ENCODE measurements around the gene VPS50.
A peak's percentile ranks its signal among the peaks of the same experiment; 100 is the strongest.
"Not testable (repeated sequence)": the region's sequence is repeated elsewhere in the genome, so short reads cannot be mapped to it uniquely, and the experiment has no call there.

Gene VPS50

DNA sequence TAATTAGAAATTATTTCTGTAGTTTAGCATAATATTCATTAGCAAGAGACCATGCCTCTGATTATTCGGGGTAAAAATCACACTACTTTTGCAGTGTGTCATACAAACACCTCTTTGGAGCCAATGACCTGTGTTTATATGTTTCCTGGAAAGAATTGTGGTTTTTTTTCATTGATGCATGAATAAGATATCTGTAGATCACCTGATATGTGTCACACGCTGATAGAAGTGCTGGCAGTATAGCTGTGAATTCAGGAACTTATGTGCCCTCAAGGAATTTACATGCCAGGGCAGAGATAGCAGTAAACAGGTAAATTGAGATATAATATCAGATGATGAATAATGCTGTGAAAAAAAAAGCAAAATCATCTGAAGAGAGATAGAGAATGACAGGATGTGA, 118.2 kb downstream of the VPS50 start:
- DNase-seq = no peak

DNA sequence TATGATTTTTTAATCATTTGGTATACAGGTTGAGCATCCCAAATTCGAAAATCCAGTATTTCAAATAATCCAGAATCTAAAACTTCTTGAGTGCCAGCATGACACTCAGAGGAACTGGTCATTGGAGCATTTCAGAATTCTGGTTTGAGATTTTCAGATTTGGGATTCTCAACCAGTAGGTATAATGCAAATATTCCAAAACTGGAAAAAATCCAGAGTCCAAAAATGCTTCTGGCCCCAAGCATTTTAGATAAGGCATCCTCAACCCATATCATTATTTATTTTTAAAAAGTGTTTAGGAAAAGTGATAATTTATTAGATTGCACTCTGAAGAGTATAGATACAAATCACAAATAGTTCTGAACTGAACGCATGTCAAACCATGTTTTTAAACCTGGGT, 120.7 kb downstream of the VPS50 start:
- no peak for DNase-seq

DNA sequence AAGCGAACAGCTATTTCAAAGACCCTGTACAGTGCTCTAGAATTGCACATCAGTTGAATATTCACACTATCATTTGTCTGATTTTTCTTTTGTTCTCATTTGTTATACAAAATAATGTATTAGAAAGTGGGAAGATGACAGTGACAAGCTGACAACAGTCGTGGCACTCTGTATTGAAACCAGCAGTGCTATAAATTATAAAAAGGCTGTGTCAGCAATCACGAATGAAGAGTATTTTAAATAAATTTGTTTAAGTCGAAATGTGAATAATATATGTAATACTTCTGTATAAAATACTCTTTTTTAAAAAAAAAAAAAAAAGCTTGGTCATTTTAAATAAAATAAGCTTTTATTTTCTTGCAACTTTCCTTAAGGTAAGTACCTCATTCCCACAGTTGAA, 122.6 kb downstream of the VPS50 start:
- DNase-seq = no peak

DNA sequence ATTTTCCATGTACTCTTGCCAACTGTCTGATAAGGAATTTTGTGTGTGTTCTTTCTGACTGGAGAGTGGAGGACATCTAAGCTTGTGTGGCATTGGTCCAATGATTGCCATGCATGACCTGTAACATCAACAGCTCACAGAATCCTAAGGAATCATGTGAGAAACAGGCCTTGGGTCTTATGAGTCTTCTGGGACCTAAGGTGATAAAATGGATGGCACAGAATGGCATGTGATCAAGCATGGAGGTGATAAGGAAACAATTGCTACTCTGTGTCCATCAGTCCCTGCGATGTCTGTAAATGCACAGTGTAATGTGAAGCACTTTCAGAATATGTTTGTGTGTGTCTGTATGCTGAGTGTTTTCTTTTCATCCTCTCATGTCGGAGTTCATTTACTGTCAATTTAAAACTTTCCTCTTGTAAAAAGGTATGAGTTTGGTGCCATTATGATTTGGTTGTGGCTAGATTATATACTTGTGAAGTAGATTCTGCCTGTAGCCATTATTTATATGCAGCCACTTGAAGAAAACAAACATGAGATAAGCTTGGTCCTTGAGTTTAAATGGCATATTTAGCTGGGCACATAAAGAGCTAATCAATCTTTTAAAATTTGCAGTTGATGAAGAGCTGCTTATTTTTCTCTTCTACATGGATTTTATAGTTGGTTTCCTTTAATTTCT, 127.5 kb downstream of the VPS50 start:
- peak; percentile 66 for DNase-seq

DNA sequence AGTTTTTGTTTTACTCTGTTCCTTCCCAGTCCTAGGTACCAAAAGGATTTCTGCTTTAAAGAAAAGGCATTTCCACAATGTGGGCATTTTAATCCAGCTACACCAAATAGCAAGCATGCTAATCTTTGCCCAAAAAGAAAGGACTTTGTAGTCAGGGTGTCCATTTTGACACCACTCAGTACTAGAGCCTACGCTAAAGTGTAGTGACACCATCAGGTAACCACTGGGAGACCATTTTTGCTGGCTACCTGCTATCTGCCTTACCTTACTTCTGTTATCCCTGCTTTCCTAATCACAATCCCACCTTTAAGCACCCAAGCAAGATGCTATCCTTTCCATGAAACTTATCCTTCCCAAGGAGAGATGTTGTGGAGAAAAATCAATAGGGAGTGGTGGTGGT, 129.7 kb downstream of the VPS50 start:
- no peak for DNase-seq

DNA sequence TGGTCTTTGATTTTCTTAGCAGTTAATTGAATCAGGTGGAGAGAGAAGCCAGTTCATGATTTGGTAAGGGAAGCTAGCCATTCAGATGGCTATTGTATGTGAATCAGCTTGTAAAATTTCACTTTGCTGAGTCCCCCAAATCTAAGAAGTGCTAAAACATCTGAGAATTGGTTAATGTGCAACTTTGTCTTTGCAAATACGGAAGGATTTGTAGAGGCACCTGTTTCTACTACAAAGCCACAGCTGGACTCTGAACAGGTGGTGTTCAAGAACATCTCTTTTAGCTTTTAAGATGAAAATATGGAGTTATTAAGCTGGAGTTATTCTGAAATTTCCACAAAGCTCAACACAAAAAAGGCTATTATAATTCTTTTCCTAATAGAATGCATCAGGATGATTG, 132.6 kb downstream of the VPS50 start:
- DNase-seq = no peak

DNA sequence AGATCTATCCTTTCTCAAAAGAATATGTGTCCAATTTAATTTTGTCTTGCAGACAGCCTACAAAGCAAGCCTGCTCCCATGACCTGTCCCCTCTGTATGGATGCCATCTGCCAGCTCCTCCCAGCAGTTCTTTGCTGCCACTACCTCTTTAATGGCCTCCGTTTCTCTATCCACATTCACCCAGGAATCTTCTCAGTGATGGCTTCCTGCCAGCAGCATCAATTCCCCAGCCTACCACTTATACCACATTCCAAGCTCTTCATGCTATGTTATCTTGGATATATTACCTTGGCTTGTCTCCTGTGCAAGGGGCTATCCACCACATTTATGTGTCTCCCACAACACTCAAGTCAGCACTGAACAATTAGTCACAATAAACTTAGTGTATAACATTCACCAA, 133.2 kb downstream of the VPS50 start:
- DNase-seq = no peak

DNA sequence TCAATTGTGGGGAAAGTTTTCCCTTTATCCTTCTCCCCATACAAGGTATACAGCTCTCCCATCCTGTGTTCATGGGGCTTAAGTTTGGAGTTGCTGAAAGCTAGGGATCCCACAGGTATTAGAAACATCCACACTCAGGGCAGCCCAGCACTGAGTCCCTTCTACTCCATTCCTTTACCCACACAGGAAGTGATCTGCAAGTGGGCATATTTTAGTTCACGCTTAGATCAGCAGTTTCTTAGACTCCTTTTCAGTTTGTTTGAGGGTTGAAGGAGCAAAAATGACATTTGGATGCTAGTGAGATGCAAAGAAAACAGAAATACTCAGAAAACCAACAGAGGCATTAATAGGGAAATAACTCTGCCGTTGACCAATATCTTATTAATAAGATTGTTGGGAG, 134.7 kb downstream of the VPS50 start:
- no peak for DNase-seq

DNA sequence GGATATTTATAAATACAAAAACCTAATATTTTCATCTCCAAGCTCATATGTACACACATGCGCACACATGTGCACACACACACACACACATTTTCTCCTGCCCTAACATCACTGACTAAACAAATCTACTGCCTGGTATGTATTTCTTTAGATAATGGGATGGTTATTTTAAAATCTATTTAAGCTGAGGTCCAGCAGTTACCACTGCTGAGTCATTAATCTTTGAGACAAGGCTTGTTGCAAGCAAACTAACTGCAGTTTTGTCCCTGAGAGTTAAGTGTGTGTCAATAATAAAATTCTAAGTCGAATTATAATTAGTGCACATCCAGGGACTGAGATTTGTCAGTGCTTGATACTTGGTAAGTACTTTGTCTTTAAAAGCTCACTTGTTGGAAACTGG, 135.1 kb downstream of the VPS50 start:
- no peak for DNase-seq

DNA sequence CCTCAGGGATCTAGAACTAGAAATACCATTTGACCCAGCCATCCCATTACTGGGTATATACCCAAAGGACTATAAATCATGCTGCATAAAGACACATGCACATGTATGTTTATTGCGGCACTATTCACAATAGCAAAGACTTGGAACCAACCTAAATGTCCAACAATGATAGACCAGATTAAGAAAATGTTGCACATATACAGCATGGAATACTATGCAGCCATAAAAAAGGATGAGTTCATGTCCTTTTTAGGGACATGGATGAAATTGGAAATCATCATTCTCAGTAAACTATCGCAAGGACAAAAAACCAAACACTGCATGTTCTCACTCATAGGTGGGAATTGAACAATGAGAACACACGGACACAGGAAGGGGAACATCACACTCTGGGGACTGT, 138.8 kb downstream of the VPS50 start:
- DNase-seq = not testable (repeated sequence)

DNA sequence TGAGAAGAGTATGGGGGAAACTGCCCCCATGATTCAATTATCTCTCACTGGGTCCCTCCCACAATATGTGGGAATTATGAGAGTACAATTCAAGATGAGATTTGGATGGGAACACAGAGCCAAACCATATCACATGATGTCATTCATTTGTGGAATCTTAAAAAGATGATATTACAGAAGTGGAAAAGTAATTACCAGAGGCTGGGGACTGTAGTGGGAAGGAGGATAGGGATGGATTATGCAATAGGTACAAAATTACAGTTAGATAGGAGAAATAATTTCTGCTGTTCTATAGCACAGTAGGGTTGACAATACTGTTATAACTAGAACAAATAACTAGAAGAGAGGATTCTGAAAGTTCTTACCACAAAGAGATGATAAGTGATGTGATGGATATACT, 141.4 kb downstream of the VPS50 start:
- no peak for DNase-seq

DNA sequence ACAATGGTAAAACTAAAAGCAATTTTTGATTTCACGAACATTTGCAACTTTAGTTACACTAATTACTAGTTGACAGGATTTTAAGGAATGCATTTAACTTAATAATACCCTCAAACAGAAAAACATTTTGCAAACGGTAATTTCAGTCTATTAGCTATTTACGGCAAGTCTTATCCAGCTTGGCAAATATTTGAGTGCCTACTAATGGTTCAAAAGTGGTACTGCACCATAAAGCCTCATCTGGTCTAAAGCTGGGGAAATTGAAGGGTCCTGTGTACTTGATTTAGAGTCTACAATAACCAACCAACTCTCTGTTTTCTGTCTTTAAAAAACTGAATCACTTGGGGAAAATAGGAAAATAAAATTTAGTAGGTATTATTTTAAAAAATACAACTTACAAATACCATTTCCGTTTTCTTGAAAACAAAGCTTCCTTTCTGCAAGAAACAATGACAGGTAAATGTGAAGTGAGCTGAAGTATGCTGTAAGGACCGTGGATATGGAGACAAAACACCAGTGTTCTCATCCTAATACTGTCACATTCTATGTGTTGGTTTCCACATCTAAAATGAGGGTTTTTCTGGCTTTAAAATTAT, 142.3 kb downstream of the VPS50 start:
- no peak for DNase-seq

DNA sequence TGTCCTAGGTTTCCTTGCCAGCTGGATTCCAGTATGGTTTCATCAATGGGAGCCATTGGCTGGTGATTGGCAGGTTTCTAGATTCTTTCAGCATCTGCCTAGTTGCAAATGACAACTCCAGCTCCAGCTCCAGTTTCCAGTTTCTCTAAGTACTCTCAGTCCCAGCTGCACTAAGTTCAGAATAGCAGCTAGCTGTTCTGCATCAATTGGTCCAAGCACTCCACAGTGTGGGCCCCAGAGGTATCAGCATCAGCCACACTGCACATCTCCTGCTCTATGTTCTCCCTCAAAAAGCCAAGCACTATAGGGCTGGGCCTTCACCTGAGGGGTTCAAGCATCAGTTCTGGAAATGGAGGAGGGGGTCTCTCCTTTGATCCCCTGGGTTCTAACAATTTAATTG, 143.4 kb downstream of the VPS50 start:
- no peak for DNase-seq

DNA sequence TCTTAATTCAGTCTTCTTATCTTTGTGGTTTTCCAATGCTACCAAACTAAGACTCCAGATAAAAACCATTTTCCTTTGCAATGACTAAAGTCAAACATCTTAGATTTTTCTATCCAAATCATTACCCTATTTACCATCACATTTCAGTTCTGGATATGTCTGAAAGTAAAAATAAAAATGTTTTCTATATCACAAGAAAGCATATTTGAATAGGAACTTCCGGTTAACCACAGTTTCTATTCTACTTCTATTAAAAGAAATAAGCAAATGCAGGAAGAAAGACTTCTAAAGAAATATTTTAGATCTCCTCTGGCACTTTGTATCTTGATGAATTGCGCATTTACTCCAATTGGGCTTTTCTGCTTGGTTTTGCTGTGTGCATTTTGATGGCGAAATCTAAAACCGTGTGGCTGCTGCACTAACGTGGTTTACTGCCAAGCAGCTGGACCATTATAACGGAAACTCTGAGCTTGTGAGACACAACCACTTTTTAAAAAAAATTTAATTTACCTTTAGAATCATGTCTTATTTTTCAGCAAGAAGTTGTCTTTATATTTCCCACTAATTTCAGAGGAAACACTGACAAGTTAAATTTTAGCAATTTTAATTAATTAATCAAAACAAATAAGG, 146.1 kb downstream of the VPS50 start:
- DNase-seq = no peak

DNA sequence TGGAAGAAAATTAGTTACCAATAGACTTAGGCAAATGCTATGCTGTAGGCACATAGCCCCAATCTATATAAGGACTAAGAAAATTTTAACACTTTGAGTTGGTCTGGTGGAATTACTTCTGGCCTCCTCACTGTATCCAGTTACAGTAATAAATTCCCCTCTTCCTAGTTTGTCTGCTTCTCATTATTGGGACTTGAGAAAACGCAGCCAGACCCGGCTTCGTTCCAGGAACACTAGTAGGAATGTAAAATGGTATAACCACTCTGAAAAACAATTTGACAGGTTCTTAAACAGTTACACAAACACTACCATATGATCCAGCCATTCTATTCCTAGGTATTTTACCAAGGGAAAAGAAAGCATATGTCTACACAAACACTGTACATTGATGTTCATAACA, 150.2 kb downstream of the VPS50 start:
- DNase-seq = no peak

DNA sequence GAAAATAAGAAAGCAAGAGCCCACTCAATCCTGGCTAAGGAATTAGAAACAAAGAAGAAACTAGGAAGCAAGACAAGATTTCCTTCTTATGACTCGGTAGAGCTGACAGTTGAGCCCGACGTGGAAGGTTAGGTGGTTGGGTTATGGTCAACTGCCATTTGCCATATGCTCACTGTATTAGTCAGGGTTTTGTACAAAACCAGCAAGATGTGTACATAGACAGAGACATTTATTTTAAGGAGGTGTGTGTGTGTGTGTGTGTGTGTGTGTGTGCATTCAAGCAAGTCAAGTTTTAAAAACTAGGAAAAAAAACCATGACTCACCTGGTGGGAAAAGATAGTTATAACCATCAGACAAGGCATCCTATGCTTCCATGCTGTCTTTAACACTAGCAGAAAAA, 158.5 kb downstream of the VPS50 start:
- no peak for DNase-seq

DNA sequence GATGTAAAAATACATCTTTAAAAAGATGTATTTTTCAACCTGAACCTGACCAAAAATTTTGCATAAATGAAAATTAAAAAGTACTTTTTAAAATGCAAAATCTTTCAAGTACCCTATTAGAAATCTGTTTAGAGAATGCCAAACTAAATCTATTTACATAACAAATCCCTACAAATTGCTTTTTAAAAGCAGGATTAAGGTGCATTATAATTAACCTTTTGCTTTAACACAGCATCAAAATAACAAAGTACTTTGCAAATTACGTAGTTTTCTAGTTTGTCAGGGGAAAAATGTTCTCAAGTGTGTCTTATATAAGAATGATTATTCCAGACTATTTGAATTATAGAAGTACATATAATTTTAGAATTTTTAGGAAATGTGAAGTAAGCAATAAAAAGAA, 160.8 kb downstream of the VPS50 start:
- no peak for DNase-seq

DNA sequence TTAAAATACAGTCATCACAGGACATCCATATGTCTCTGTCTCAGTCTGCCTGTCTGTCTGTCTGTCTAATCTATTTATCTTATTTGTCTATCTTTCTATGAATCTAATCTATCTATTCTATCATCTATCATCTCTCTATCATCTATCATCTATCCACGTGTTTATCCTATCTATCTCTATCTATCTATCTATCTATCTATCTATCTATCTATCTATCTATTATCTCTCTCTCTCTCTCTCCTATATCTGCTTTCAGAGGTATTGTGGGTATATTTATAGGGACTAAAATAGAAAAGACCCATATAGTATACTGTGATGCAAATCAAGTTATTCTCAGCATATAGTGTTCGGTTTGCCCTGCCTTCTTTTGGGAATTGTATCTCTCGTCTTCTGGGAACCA, 167.5 kb downstream of the VPS50 start:
- no peak for DNase-seq

DNA sequence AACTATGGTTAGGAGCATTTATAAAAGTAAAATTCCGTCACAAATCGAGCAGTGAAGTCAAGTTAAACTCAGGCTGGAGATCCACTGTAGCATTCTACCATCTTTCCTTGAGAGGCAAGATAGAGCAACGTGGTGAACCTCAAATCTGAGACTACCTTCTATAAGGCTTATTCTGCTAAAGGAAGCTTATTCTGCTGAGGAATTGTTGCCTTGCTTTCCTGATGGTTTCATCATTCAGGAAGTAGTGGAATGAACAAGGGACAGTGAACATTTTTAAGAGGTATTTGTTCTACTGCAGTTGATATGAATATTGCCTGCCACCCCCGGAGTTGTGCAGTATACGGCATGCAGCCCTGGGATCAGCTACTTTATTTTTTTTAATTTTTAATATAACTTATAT, 170.8 kb downstream of the VPS50 start:
- no peak for DNase-seq

DNA sequence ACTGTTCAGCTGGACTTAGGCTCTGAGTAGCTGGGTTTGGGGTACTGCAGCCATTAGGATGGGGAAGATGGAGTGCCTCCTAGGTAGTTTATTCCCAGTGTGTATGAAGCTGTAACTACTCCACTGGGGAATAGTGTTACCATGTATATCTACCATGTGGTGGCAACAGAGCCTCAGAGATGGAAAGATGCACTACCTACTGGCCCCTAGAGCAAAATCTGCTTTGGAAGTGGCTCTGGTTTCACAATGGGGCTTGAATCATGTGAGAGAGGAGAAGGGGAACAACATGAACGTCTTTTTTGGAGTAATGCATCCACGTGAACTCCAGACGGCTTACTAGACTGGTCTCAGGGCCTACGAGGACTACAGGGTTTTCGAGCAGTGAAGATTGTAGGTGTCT, 175.1 kb downstream of the VPS50 start:
- no peak for DNase-seq

DNA sequence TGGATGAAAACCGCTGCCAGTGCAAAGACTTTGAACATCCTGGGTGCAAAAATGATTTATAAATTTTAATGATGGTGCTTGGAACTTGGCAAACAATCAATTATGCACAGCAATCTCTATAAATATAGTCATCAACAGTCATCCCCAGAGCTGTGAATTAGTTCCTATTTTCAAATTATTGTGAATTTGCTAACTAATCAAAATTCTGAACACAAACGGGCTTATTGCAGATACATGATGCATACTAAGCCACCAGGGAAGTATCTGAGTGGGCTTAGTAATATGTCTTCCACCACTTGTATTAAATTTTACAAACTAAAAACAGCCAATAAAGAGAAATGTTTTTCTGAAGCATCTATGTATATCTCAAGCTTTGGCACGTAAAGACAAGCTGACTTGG, 177.2 kb downstream of the VPS50 start:
- DNase-seq = no peak
